Left ventricle myocardium inferior (tissue), 1 donor: ENCODE measurements around the gene OTULIN. TPM values are rescaled to one million over a fixed set of nuclear protein-coding genes. Genes with fewer than 3 reads are reported as not detected.

ENCODE experiments used
- DNase-seq: peaks from one replicate; pipeline ENCODE4 v3.0.0-alpha.2; 2020
- H3K27ac ChIP-seq: fragments of 200-600 bp; replicated peaks from 2 replicates; pipeline ENCODE4 v1.8.0; 2021
- H3K27me3 ChIP-seq: fragments of 200-600 bp; 2 replicates; pipeline ENCODE4 v1.8.0; 2021; ENCODE audit warnings: low read depth
- H3K36me3 ChIP-seq: fragments of 200-600 bp; 2 replicates; pipeline ENCODE4 v1.8.0; 2021
- H3K4me1 ChIP-seq: fragments of 200-600 bp; 2 replicates; pipeline ENCODE4 v1.8.0; 2021
- H3K4me3 ChIP-seq: fragments of 200-600 bp; 2 replicates; pipeline ENCODE4 v1.8.0; 2021; ENCODE audit warnings: mild to moderate bottlenecking, moderate library complexity
- H3K9me3 ChIP-seq: fragments of 200-600 bp; replicated peaks from 2 replicates; pipeline ENCODE4 v1.8.0; 2021
- CTCF ChIP-seq: fragments of 200-600 bp; IDR thresholded peaks from 2 replicates; pipeline ENCODE4 v1.8.0; 2021; ENCODE audit warnings: antibody characterized with exemption, mild to moderate bottlenecking, borderline replicate concordance
- intact Hi-C: fragments of 100-400 bp; cut with micrococcal nuclease; formaldehyde crosslinking; loops from one replicate; pipeline ENCODE4 v1.11.0; 2022
- long read RNA-seq: library from polyadenylated mRNA; unstranded; transcript quantifications from one replicate; pipeline ENCODE4 v2.0.0, GENCODE V29; 2021
- total RNA-seq: library from RNA; stranded (reverse); fragmentation: NEBNext Ultra II Directional; extraction: Animal tissue kit (Norgen Biotek cat#: 25700); gene quantifications from one replicate; pipeline ENCODE4 v1.2.1, GENCODE V29; 2021
- donor health status: DM: no; HTN: yes; CAD: no; lungs with severe emphysema.

The OTULIN gene
- total RNA-seq, result 22.7 TPM
- long read RNA-seq, full-length matches to known transcripts, result 17 of 21 reads
- long read RNA-seq, partial matches to known transcripts, result 1 of 21 reads
- long read RNA-seq, other reads (novel, unspliced or antisense), result 3 of 21 reads

DNA sequence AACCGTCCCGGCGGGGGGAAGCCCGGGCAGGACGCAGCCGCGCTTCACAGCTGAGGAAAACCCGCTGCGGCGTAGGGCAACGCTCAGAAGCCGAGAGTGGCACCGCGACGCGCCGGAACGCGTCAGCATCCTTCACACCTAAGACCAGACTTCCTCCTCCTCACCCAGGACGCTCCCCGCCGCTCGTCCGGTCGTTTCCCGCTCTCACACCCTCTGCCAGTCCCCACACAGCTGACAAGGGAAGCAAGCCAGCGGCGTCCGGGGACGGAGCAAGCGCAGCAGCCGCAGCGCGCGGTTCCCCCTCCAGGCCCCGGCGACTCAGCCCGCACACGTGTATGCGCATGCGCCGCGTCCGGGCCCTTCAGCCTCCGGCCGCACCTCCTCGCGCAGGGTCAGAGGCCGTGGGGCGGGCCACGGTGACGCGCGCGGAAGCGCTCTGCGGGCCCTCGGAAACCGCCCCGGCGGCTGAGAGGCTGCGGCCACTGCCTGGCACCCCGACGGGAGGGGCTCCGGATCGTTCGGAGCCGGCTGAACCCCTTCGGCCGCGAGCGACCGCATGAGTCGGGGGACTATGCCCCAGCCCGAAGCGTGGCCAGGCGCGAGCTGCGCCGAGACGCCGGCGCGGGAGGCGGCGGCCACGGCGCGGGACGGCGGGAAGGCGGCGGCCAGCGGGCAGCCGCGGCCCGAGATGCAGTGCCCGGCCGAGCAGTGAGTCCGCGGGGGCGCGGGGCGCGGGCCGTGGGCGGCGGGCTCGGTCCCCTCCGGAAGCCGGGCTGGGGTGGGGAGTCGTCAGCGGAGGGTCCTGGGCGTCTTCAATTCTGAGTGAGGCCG is at the start of gene OTULIN:
TSS of gene OTULIN (plus strand) at position 449 of the 831 bp plus-strand sequence. CDS start at position 557, 108 bp downstream.
- no peaks in the 10 kb centered on the region for H3K27me3 ChIP-seq
- DNase-seq, result peak; percentile 93
- no peaks in the 10 kb centered on the region for H3K9me3 ChIP-seq
- peaks cover 61% of the 10 kb centered on the region for H3K4me1 ChIP-seq
- intact Hi-C loops, result no loop called here
- H3K4me3 ChIP-seq, result peak within 1 kb of the TSS; percentile 79
- TF ChIP-seq CTCF, result no peak
- H3K36me3 ChIP-seq, result no peaks in the 10 kb centered on the region
- peak within 1 kb of the TSS; percentile 96 for H3K27ac ChIP-seq

GRCh38 chr5:14615365-14615764 is 49.2 kb upstream of the OTULIN start:
- Histone ChIP-seq H3K4me1 (no peaks in the 10 kb centered on the region), H3K36me3 (no peaks in the 10 kb centered on the region)

GRCh38 chr5:14617441-14617840 is 47.1 kb upstream of the OTULIN start:
- Histone ChIP-seq H3K27ac (no peak overlapping the region), H3K27me3 (no peaks in the 10 kb centered on the region), H3K36me3 (no peaks in the 10 kb centered on the region), H3K9me3 (peaks cover 15% of the 10 kb centered on the region), H3K4me1 (no peaks in the 10 kb centered on the region), H3K4me3 (no peak overlapping the region)
- intact Hi-C loops, result no loop called here
- no peak for DNase-seq
- TF ChIP-seq CTCF, result no peak

More at GRCh38 chr5:14615365-14615764, 49.2 kb upstream of the OTULIN start:
- Histone ChIP-seq H3K9me3 (no peaks in the 10 kb centered on the region), H3K4me3 (no peak overlapping the region), H3K27ac (no peak overlapping the region), H3K27me3 (peaks cover under 1% of the 10 kb centered on the region)
- no peak for DNase-seq
- intact Hi-C loops, result no loop called here
- no peak for TF ChIP-seq CTCF

GRCh38 chr5:14627270-14627669 is 37.2 kb upstream of the OTULIN start:
- H3K27me3 ChIP-seq, result no peaks in the 10 kb centered on the region
- no peaks in the 10 kb centered on the region for H3K9me3 ChIP-seq
- no peak for DNase-seq
- no peaks in the 10 kb centered on the region for H3K36me3 ChIP-seq
- no peak for TF ChIP-seq CTCF
- intact Hi-C loops, result no loop called here
- no peaks in the 10 kb centered on the region for H3K4me1 ChIP-seq
- no peak overlapping the region for H3K4me3 ChIP-seq
- no peak overlapping the region for H3K27ac ChIP-seq

DNA sequence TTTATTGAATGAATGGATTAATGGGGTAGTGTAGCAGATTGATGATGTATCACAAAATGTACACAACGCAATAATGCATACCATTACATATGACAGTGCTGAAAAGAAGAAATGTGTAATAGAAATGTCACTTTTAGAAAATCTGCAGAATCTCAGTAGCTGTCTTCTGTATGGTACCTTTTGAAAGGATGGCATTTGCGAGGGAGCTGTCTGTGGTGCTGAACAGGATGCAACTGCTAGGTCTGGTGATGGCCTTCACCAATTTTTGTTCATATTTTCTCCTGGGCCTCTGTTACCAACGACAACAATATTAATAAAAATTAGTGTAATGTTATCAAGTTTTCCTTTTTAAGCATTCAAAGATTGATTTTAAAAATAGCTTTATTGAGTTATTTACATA is 36.2 kb upstream of the OTULIN start:
- H3K4me1 ChIP-seq, result no peaks in the 10 kb centered on the region
- intact Hi-C loops, result no loop called here
- no peaks in the 10 kb centered on the region for H3K9me3 ChIP-seq
- H3K36me3 ChIP-seq, result no peaks in the 10 kb centered on the region
- H3K27ac ChIP-seq, result no peak overlapping the region
- no peaks in the 10 kb centered on the region for H3K27me3 ChIP-seq
- H3K4me3 ChIP-seq, result no peak overlapping the region
- no peak for TF ChIP-seq CTCF
- no peak for DNase-seq
